ENCODE measurements around the gene PFDN1.

- TF ChIP-seq CTCF (IDR thresholded peaks at IDR 0.05; ENCODE audit: poor library complexity) (no peak), EZH2phosphoT487 (IDR thresholded peaks at IDR 0.05; ENCODE audit: low read depth, severe bottlenecking, unreplicated experiment) (no peak), EZH2 (IDR thresholded peaks at IDR 0.05; ENCODE audit: borderline replicate concordance) (no peak)
These were observed 18.9 kb upstream of the PFDN1 start for GRCh38 chr5:140321796-140322195.

All from hepatocyte (in vitro differentiated cells).